ENCODE data around the gene HSD17B11. TPM values are rescaled to one million over a fixed set of nuclear protein-coding genes. Genes with fewer than 3 reads are reported as not detected.

Gene HSD17B11
- polyA plus RNA-seq, 2 of the 4 experiments (the other 2 are of a cell fraction), result 51.5 to 113 TPM

GRCh38 chr4:87420276-87420830 is 29.4 kb upstream of the HSD17B11 start:
- Histone ChIP-seq H3K4me3 (no peak overlapping the region), H3K9me3 (no peaks in the 10 kb centered on the region), H3K4me1 (peaks cover 46% of the 10 kb centered on the region), H3K4me2 (peak overlapping the region; percentile 40), H3K27ac (peak overlapping the region; percentile 44 to 52; a peak in 5 of 6 replicates)
- ChIA-PET CTCF (interaction anchor here (0.6 to 1.5 kb wide), 4 partner anchors 25 to 274 kb away, joined by 3 read pairs; no protein-coding TSS in a partner anchor), POLR2A (no interaction called here)
- TF ChIP-seq CTCF (IDR thresholded peaks at IDR 0.05) (no peak), EHMT2 (IDR thresholded peaks at IDR 0.05; ENCODE audit: low read depth) (no peak), NFE2L2 (conservative IDR thresholded peaks at IDR 0.05; ENCODE audit: low read length) (no peak), KDM1A (IDR thresholded peaks at IDR 0.05; ENCODE audit: low read depth) (no peak), NPAS2 (CRISPR knock-in tag; IDR thresholded peaks at IDR 0.05; ENCODE audit: borderline replicate concordance) (no peak), ZSCAN20 (CRISPR knock-in tag; IDR thresholded peaks at IDR 0.05) (no peak), BHLHE40 (IDR thresholded peaks at IDR 0.05; ENCODE audit: low read depth, low read length) (no peak), TFCP2L1 (CRISPR knock-in tag; IDR thresholded peaks at IDR 0.05) (no peak), MAFK (IDR thresholded peaks at IDR 0.05; ENCODE audit: partially characterized antibody) (no peak), EHF (CRISPR knock-in tag; IDR thresholded peaks at IDR 0.05) (no peak), GATA3 (IDR thresholded peaks at IDR 0.05; ENCODE audit: borderline replicate concordance) (no peak), RAD21 (conservative IDR thresholded peaks at IDR 0.05 in 1 of 2, IDR thresholded peaks at IDR 0.05 in 1 of 2) (no peak), CHD2 (IDR thresholded peaks at IDR 0.05; ENCODE audit: low read length, partially characterized antibody) (no peak)
- TF ChIP-seq, protein P1, sequence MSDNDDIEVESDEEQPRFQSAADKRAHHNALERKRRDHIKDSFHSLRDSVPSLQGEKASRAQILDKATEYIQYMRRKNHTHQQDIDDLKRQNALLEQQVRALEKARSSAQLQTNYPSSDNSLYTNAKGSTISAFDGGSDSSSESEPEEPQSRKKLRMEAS (IDR thresholded peaks at IDR 0.05), result no peak
- TF ChIP-seq, protein P2, sequence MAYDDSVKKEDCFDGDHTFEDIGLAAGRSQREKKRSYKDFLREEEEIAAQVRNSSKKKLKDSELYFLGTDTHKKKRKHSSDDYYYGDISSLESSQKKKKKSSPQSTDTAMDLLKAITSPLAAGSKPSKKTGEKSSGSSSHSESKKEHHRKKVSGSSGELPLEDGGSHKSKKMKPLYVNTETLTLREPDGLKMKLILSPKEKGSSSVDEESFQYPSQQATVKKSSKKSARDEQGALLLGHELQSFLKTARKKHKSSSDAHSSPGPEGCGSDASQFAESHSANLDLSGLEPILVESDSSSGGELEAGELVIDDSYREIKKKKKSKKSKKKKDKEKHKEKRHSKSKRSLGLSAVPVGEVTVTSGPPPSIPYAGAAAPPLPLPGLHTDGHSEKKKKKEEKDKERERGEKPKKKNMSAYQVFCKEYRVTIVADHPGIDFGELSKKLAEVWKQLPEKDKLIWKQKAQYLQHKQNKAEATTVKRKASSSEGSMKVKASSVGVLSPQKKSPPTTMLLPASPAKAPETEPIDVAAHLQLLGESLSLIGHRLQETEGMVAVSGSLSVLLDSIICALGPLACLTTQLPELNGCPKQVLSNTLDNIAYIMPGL (CRISPR knock-in tag; IDR thresholded peaks at IDR 0.05; ENCODE audit: borderline replicate concordance), result no peak
- TF ChIP-seq, protein P3, sequence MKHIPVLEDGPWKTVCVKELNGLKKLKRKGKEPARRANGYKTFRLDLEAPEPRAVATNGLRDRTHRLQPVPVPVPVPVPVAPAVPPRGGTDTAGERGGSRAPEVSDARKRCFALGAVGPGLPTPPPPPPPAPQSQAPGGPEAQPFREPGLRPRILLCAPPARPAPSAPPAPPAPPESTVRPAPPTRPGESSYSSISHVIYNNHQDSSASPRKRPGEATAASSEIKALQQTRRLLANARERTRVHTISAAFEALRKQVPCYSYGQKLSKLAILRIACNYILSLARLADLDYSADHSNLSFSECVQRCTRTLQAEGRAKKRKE (CRISPR knock-in tag; IDR thresholded peaks at IDR 0.05; ENCODE audit: low read depth), result no peak
- DNase-seq (ENCODE audit: low read depth in 1 of 2, low spot score in 1 of 2) (no peak), ATAC-seq (no peak), FAIRE-seq (no peak)
- 62% methylated on average over 4 of the region's 4 CpGs for WGBS (ENCODE audit: missing lambda C conversion rate)

GRCh38 chr4:87419578-87420249 is 28.7 kb upstream of the HSD17B11 start:
- H3K4me1 ChIP-seq, result peaks cover 43% of the 10 kb centered on the region
- ATAC-seq, result peak in 1 of 2 experiments; percentile 46; a peak in 3 of 6 replicates
- H3K4me3 ChIP-seq, result no peak overlapping the region
- H3K4me2 ChIP-seq, result peak overlapping the region; percentile 40
- H3K27ac ChIP-seq, result peak overlapping the region; percentile 44 to 52; a peak in 5 of 6 replicates
- WGBS (ENCODE audit: missing lambda C conversion rate), result 0% methylated on average over 5 of the region's 5 CpGs
- H3K9me3 ChIP-seq, result no peaks in the 10 kb centered on the region
- ChIA-PET POLR2A (interaction anchor here (1.0 kb wide), 1 partner anchor 29 kb away, joined by 6 read pairs; the partner anchor contains the start of gene HSD17B11), CTCF (interaction anchor here (0.6 to 1.1 kb wide), 2 partner anchors 44 to 273 kb away, joined by 3 read pairs; no protein-coding TSS in a partner anchor)
- no peak for FAIRE-seq
- peak in 1 of 2 experiments; percentile 79 for DNase-seq (ENCODE audit: low read depth in 1 of 2, low spot score in 1 of 2)
- TF ChIP-seq RARB (CRISPR knock-in tag; IDR thresholded peaks at IDR 0.05) (no peak), HOXA7 (CRISPR knock-in tag; IDR thresholded peaks at IDR 0.05) (no peak), GATA3 (IDR thresholded peaks at IDR 0.05; ENCODE audit: borderline replicate concordance) (peak; percentile 80), ESRRA (IDR thresholded peaks at IDR 0.05; ENCODE audit: borderline replicate concordance, low read length) (no peak), CBX2 (IDR thresholded peaks at IDR 0.05; ENCODE audit: borderline replicate concordance, low read depth) (no peak), BCL3 (IDR thresholded peaks at IDR 0.05) (no peak), MYC (IDR thresholded peaks at IDR 0.05; ENCODE audit: borderline replicate concordance, low read length) (no peak), EHMT2 (IDR thresholded peaks at IDR 0.05; ENCODE audit: low read depth) (no peak), HEYL (CRISPR knock-in tag; IDR thresholded peaks at IDR 0.05) (no peak), JUNB (IDR thresholded peaks at IDR 0.05) (0 out of 2 replicates have a peak, but pooled peaks have one; percentile 25), RAD21 (conservative IDR thresholded peaks at IDR 0.05 in 1 of 2, IDR thresholded peaks at IDR 0.05 in 1 of 2) (no peak), POLR2A (IDR thresholded peaks at IDR 0.05; ENCODE audit: low read length) (no peak)
- TF ChIP-seq, protein P3 (CRISPR knock-in tag; IDR thresholded peaks at IDR 0.05; ENCODE audit: low read depth), result no peak
- TF ChIP-seq, protein P4, sequence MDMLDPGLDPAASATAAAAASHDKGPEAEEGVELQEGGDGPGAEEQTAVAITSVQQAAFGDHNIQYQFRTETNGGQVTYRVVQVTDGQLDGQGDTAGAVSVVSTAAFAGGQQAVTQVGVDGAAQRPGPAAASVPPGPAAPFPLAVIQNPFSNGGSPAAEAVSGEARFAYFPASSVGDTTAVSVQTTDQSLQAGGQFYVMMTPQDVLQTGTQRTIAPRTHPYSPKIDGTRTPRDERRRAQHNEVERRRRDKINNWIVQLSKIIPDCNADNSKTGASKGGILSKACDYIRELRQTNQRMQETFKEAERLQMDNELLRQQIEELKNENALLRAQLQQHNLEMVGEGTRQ (IDR thresholded peaks at IDR 0.05), result no peak
